GM18870 (cell line): ENCODE measurements around the gene C4BPA.

Experiments used
- ATAC-seq: cut with Tn5 transposase; IDR thresholded peaks from one replicate; pipeline ENCODE4 v1.9.1; 2021; ENCODE audit warnings: moderate library complexity; ENCODE audit not compliant: unreplicated experiment

The C4BPA gene

GRCh38 chr1:207112616-207113296, 8.7 kb downstream of the C4BPA start:
- no peak for ATAC-seq

GRCh38 chr1:207115269-207115668, 11.2 kb downstream of the C4BPA start:
- ATAC-seq = no peak

GRCh38 chr1:207124389-207124788, 20.4 kb downstream of the C4BPA start:
- no peak for ATAC-seq

GRCh38 chr1:207128336-207128921, 24.4 kb downstream of the C4BPA start:
- no peak for ATAC-seq

GRCh38 chr1:207129053-207129452, 25.0 kb downstream of the C4BPA start:
- ATAC-seq = no peak

- ATAC-seq = no peak
Measured at GRCh38 chr1:207130252-207131036, 26.4 kb downstream of the C4BPA start.

GRCh38 chr1:207131163-207131562, 27.1 kb downstream of the C4BPA start:
- ATAC-seq = no peak

GRCh38 chr1:207134581-207134980, 30.5 kb downstream of the C4BPA start:
- ATAC-seq = no peak

- no peak for ATAC-seq
Measured at GRCh38 chr1:207139616-207140015, 35.6 kb downstream of the C4BPA start.

- no peak for ATAC-seq
Measured at GRCh38 chr1:207140536-207140935, 36.5 kb downstream of the C4BPA start.

- no peak for ATAC-seq
Measured at GRCh38 chr1:207145401-207146058, 41.5 kb downstream of the C4BPA start.

- no peak for ATAC-seq
Measured at GRCh38 chr1:207151920-207152319, 47.9 kb downstream of the C4BPA start.

GRCh38 chr1:207152792-207153468, 48.9 kb downstream of the C4BPA start:
- no peak for ATAC-seq

- no peak for ATAC-seq
Measured at GRCh38 chr1:207155028-207155427, 51.0 kb downstream of the C4BPA start.

- no peak for ATAC-seq
Measured at GRCh38 chr1:207156095-207156494, 52.1 kb downstream of the C4BPA start.

- ATAC-seq = no peak
Measured at GRCh38 chr1:207156826-207157225, 52.8 kb downstream of the C4BPA start.

GRCh38 chr1:207164086-207164485, 60.1 kb downstream of the C4BPA start:
- ATAC-seq = no peak

GRCh38 chr1:207172321-207172720, 68.3 kb downstream of the C4BPA start:
- no peak for ATAC-seq

GRCh38 chr1:207172885-207173284, 68.9 kb downstream of the C4BPA start:
- ATAC-seq = no peak

- no peak for ATAC-seq
Measured at GRCh38 chr1:207173396-207173795, 69.4 kb downstream of the C4BPA start.

GRCh38 chr1:207174913-207175312, 70.9 kb downstream of the C4BPA start:
- ATAC-seq = no peak
